Caki2 (cell line): ENCODE results near the gene SPINK1. TPM values are rescaled to one million over a fixed set of nuclear protein-coding genes. Genes with fewer than 3 reads are reported as not detected.
"Not testable (repeated sequence)": the region's sequence is repeated elsewhere in the genome, so short reads cannot be mapped to it uniquely, and the experiment has no call there.

ENCODE experiments used
- DNase-seq: peaks from one replicate; pipeline ENCODE4 v3.0.0-alpha.2; 2015; ENCODE audit warnings: low read depth
- in situ Hi-C: cut with HindIII; loops from 2 replicates; pipeline ENCODE4 v1.10.0; 2016; ENCODE audit warnings: low sequenced_read_pairs, low pct_unique_long_range_greater_than_20kb, mixed read lengths
- total RNA-seq: library from RNA; depleted of rRNA; stranded (reverse); fragments of >200 nt; shearing (Covaris generic); gene quantifications from 2 replicates; pipeline ENCODE4 v1.2.3, GENCODE V29; 2014; ENCODE audit warnings: low replicate concordance

Gene SPINK1
- total RNA-seq, 1 experiment from 2014 or later, result not detected

- in situ Hi-C loops, result no loop called here
Measured at GRCh38 chr5:147856801-147857200, 25.3 kb upstream of the SPINK1 start.

DNA sequence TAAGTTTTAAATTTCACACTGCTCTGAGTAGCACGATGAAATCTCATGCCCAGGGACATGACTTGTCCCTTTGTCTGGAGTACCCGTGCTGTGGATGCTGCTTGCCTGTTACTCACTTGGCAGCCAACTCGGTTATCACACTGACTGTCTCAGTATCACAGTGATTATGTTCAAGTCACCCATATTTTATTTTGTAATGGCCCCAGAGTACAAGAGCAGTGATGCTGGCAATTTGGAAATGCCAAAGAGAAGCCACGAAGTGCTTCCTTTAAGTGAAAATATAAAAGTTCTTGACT, 24.3 kb upstream of the SPINK1 start:
- in situ Hi-C loops, result no loop called here

More at GRCh38 chr5:147856801-147857200, 25.3 kb upstream of the SPINK1 start:
- DNase-seq, result no peak

DNA sequence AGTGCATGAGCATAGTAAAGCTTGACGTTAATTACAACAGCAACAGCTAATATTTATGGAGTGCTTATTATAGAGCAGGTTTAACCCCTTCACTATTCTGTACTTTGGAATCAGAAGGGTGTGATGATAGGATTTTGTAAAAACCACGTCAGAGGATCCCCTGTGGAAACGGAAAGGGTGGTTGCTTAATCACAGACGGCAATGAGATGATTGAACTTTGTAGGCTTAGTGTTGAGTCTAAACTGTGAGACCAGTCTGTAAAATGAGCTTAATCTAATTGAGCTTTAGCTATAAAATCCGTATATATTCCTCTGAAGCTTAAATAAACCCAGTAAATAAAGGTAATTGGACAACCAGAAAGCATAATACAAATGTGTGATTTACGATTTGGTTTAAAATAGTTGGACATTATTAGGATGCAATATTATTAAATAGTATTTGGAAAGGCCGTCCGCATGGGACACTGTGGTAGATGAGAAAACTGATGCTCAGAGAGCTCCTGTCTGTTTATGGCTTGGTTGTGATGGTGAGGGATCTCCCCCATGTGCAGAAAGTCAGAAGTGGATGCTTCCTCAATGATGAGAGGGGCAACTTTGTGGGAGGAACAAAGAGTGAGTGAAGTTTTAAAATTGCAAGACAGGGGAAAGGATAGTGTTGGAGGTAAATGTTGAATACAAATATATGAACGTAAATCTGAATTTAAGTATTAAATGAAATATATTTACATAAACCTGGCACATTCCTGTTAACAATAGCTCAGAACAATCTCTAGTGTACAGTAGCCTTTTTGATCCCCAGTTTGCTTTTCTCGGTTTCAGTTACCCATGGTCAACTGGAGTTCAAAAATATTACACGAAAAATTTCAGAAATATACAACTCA, 23.7 kb upstream of the SPINK1 start:
- DNase-seq, result no peak
- in situ Hi-C loops, result no loop called here

More for the DNA sequence above, 24.3 kb upstream of the SPINK1 start:
- DNase-seq, result no peak

DNA sequence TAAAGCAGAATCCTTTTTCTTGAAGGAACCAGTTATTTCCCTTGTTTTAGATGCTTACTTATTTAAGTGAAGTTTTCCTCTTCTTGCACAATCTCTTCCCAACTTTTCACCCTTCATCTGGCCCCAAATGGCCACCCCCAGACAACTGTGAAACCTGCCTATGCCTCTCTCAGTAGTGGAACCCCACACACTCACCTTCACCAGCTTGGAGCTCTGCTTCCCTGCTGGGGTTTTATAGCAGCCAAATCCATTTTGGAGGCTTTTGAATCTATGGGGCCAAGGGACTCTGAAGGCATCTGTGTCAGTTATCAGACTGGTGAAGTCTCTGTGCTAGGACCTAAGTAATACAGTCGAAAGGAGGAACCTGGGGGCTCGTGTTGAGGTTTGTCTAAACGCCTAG, 22.9 kb upstream of the SPINK1 start:
- in situ Hi-C loops, result no loop called here
- DNase-seq, result no peak

GRCh38 chr5:147853372-147853987, 22.0 kb upstream of the SPINK1 start:
- no peak for DNase-seq
- in situ Hi-C loops, result no loop called here

GRCh38 chr5:147852365-147852764, 20.9 kb upstream of the SPINK1 start:
- no peak for DNase-seq
- in situ Hi-C loops, result no loop called here

DNA sequence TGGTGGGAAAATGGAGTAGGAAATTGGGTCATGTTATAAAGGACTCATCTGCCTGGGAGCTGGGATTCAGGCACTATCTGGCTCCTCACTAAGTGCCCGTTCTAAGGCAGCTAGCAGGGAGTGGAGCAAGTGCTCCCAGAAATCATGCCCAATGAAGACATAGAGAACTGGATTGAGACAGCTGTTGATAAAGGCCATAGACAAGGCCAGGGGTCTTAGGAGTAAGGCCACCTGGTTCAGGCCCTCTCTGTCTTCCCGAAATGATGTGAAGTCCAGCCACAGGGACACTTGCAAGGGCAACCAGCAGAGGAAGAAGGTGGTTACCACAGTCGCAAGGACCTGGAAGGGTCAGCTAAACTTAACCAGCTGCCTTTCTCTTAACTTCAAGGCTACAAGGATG, 20.1 kb upstream of the SPINK1 start:
- in situ Hi-C loops, result no loop called here

GRCh38 chr5:147849226-147849625, 17.8 kb upstream of the SPINK1 start:
- DNase-seq, result no peak
- in situ Hi-C loops, result no loop called here

More for the DNA sequence above, 20.1 kb upstream of the SPINK1 start:
- DNase-seq, result no peak

DNA sequence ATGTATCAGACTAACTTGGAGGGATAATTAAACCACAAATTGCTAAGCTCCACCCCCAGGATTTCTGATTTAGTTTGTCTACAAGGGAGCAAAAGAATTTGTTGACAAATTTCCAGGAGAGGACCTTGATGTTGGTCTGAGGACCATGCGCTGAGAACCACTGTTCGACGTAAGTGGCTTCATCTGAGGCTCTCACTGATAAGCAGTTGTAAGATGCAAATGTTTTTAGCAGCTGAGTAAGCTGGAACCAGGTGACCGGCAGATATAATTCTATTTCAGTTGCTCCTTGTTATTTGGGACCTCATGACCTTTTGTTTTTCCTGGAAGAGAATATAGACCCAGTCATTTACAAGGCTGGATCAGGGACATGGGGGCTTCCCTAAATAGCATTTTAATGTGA, 14.1 kb upstream of the SPINK1 start:
- in situ Hi-C loops, result no loop called here
- no peak for DNase-seq

DNA sequence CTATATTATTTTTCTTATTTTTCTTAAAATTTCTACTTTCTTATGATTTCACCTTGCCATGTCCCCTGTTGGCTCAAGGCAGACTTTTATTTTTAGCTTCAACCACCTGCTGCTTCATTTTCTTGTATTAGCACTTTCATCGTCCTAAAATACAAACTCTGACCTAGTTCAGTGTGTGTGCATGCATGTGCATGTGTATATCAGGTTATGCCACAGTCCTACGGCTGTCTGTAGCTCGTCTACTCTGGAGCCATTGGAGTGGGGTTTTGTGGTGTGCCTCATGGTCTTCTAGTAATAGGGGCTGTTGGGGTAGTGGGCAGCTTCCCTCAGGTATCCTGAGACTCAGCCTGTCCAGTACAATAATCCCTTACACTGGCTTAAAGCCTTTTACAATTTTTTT, 13.4 kb upstream of the SPINK1 start:
- in situ Hi-C loops, result no loop called here
- no peak for DNase-seq

DNA sequence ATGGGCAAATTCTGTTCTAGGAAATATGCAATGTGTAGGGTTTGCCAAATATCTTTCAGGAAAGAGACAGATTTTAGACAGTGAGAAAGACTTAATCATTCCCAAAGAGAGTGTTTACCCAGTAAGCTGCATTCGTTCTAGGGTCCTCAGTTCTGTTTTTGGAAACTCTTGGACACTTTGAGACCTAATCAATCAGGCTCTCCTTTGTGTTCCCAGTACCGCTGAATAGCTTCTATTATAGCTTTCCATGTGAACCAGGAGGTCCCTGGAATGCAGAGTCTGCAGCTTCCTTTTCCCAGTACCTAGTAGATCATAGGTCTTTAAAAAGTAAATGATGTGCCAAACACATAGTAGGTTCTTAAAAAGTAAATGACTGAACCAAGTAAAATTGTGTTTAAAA, 11.4 kb upstream of the SPINK1 start:
- no peak for DNase-seq
- in situ Hi-C loops, result no loop called here

GRCh38 chr5:147836439-147836838, 5.0 kb upstream of the SPINK1 start:
- in situ Hi-C loops, result no loop called here
- DNase-seq, result no peak

- peak; percentile 66 for DNase-seq
- in situ Hi-C loops, result no loop called here
Measured at GRCh38 chr5:147835386-147835798, 3.9 kb upstream of the SPINK1 start.

- no peak for DNase-seq
- in situ Hi-C loops, result no loop called here
Measured at GRCh38 chr5:147832541-147832940, 1.1 kb upstream of the SPINK1 start.

GRCh38 chr5:147830035-147830434, 1.4 kb downstream of the SPINK1 start:
- DNase-seq, result no peak
- in situ Hi-C loops, result no loop called here

DNA sequence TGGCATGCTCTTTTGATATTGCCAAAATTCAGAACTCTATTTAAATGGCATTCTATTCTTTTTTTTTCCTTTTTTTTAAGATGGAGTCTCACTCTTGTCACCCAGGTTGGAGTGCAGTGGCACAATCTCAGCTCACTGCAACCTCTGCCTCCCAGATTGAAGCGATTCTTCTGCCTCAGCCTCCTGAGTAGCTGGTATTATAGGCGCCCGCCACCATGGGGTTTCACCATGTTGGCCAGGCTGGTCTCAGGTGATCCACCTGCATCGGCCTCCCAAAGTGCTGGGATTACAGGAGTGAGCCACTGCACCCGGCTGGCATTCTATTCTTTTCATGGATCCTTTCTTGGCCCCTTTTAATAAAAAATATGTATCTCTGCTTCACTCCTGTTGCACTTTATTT, 4.5 kb downstream of the SPINK1 start:
- DNase-seq, in situ Hi-C loops: not testable (repeated sequence)

DNA sequence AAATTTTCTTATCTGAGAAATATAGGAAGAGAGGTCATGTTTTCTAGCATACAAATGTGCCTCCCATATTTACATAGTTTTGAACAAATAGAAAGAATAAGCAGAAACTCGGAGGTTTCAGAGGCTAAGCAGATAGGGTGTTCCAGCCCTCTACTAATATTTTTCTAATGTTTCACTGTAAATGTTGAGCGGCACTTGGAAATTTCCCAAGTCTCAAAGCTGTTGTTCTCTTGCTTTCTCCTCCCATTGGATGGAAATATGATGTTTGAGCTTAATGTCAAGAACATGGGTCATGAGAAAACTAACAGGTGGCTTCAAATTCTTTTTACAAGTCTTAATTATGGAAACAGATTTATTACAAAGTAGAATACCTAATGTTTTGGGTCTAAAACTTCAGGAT, 5.1 kb downstream of the SPINK1 start:
- DNase-seq, result no peak
- in situ Hi-C loops, result no loop called here

DNA sequence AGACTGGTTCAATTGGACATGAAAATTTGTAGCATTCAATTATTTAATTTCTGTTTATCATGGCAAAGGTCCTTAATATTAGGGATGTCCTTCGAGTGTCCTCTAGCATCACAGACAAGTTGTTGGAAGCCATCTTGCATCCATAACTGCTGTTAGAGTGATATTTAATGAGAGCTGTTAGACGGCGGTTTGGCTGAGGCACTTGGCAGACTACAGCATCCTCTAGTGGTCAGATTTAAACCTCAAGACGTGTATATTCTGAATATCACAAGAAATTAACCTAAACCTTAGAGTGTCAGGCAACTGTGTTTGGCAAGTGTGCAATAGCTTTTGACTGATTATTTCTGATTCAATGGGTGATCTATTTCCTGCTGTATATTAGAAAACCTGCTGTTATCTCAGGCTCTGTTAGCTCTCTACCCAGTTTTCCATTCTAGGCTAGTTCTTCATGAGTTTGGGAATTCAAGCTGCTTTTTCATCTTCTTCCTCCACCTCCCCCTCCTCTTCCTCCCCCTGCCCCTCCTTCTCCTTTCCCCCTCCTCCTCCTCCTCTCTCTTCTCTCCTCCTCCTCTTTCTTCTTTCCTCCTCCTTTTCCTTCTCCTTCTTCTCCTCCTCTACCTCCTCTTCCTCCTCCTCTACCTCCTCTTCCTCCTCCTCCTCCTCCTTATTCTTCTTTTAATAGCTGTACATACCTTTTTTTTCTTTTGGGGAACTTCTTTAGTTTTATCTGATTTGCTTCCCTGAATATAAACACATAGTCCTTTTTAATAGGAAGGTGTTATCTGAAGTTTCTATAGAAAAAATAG, 8.6 kb downstream of the SPINK1 start:
- in situ Hi-C loops, result no loop called here
- peak; percentile 39 for DNase-seq

DNA sequence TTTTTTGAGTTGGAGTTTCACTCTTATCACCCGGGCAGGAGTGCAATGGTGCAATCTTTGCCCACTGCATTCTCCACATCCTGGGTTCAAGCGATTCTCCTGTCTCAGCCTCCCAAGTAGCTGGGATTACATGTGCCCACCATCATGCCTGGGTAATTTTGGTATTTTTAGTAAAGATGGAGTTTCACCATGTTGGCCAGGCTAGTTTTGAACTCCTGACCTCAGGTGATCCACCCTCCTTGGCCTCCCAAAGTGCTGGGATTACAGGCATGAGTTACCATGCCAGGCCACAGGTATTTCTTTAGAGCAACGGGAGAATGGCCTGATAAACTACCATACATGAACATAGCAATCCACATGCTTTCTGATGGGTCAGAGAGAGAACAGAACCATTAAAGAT, 9.2 kb downstream of the SPINK1 start:
- DNase-seq, in situ Hi-C loops: not testable (repeated sequence)
